ENCODE measurements around the gene SPECC1. TPM values are rescaled to one million over a fixed set of nuclear protein-coding genes. Genes with fewer than 3 reads are reported as not detected.

SPECC1 gene
- total RNA-seq, 1 donor from 2014 or later = 76.4 TPM

DNA sequence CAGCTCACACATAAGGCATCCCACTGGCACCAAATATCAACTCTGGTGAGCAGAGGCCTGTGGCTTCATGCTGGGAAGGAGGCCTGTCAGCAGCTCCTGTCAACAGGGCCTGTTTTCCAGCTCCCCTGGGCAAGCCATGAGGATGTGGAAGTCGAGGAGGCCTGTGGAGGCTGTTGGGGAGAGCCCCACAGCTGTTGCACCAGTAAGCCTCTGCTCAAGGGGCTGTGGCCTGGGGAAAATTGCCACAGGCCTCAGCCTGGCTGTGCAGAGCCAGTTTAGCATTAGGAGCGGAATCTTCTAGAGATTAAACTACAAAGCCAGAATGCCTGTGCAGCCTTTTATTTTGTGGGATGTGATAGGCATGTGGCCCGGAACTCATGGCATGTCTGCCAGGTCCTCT, 202.1 kb downstream of the SPECC1 start:
- no peaks in the 10 kb centered on the region for H3K27me3 ChIP-seq
- no peaks in the 10 kb centered on the region for H3K9me3 ChIP-seq
- no peak overlapping the region for H3K27ac ChIP-seq
- TF ChIP-seq, protein P1, sequence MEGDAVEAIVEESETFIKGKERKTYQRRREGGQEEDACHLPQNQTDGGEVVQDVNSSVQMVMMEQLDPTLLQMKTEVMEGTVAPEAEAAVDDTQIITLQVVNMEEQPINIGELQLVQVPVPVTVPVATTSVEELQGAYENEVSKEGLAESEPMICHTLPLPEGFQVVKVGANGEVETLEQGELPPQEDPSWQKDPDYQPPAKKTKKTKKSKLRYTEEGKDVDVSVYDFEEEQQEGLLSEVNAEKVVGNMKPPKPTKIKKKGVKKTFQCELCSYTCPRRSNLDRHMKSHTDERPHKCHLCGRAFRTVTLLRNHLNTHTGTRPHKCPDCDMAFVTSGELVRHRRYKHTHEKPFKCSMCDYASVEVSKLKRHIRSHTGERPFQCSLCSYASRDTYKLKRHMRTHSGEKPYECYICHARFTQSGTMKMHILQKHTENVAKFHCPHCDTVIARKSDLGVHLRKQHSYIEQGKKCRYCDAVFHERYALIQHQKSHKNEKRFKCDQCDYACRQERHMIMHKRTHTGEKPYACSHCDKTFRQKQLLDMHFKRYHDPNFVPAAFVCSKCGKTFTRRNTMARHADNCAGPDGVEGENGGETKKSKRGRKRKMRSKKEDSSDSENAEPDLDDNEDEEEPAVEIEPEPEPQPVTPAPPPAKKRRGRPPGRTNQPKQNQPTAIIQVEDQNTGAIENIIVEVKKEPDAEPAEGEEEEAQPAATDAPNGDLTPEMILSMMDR (IDR thresholded peaks at IDR 0.05) = no peak
- peaks cover 0 to 5% of the 10 kb centered on the region in 2 donors for H3K36me3 ChIP-seq
- intact Hi-C loops (cut with DNase I) = no loop called here
- H3K4me3 ChIP-seq = no peak overlapping the region
- no peak for DNase-seq (ENCODE audit: low spot score in 2 of 2)
- H3K4me1 ChIP-seq = peaks cover 9 to 32% of the 10 kb centered on the region in 2 donors

DNA sequence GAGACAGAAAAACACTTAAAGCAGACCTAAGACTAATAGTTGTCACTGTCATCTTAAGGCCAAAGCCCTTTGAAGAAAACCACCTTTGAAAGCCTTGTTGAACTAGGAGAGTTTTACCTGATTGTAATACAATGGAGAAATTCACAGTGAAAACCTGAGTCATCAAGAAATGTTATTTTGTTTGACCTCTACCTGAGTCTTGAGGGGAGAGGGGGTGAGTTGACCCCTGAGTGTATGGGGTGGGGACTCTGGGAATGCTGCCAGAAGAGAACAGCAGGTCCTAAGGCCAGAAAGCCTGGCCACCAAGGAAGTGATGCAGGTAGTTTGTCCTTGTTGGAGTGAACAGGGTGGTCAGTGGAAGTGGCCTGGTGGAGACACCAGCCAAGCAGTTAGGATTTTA, 204.3 kb downstream of the SPECC1 start:
- H3K36me3 ChIP-seq = peaks cover 0 to 5% of the 10 kb centered on the region in 2 donors
- H3K4me3 ChIP-seq = no peak overlapping the region
- peaks cover 0 to 18% of the 10 kb centered on the region in 2 donors for H3K4me1 ChIP-seq
- no peaks in the 10 kb centered on the region for H3K27me3 ChIP-seq
- TF ChIP-seq, protein P1 (IDR thresholded peaks at IDR 0.05) = no peak
- DNase-seq (ENCODE audit: low spot score in 2 of 2) = no peak
- intact Hi-C loops (cut with DNase I) = no loop called here
- H3K9me3 ChIP-seq = no peaks in the 10 kb centered on the region
- H3K27ac ChIP-seq = no peak overlapping the region

DNA sequence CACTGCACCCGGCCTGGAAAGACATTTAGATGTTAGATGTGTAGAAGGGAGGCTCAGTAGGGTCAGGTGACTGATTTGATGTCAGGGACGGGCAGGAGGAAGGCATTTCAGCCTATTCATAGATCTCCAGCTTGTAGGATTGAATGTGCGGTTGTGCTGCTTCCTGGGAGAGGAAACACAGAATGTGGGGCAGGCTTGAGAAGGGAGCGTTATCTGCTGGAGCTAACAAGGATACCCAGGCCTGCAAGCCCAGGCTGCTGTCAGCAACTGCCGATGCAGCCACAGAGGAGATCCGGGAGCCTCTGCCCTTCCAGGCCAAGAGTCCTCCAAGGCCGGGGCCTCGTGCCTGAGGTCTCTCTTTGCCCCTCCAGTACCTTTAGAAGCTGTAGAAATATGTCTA, 205.6 kb downstream of the SPECC1 start:
- no peak overlapping the region for H3K27ac ChIP-seq
- intact Hi-C loops (cut with DNase I) = no loop called here
- peaks cover 0 to 5% of the 10 kb centered on the region in 2 donors for H3K36me3 ChIP-seq
- peaks cover 0 to 8% of the 10 kb centered on the region in 2 donors for H3K4me1 ChIP-seq
- DNase-seq (ENCODE audit: low spot score in 2 of 2) = no peak
- peaks cover 0 to 4% of the 10 kb centered on the region in 2 donors for H3K9me3 ChIP-seq
- no peak overlapping the region for H3K4me3 ChIP-seq
- TF ChIP-seq, protein P1 (IDR thresholded peaks at IDR 0.05) = no peak
- H3K27me3 ChIP-seq = no peaks in the 10 kb centered on the region

DNA sequence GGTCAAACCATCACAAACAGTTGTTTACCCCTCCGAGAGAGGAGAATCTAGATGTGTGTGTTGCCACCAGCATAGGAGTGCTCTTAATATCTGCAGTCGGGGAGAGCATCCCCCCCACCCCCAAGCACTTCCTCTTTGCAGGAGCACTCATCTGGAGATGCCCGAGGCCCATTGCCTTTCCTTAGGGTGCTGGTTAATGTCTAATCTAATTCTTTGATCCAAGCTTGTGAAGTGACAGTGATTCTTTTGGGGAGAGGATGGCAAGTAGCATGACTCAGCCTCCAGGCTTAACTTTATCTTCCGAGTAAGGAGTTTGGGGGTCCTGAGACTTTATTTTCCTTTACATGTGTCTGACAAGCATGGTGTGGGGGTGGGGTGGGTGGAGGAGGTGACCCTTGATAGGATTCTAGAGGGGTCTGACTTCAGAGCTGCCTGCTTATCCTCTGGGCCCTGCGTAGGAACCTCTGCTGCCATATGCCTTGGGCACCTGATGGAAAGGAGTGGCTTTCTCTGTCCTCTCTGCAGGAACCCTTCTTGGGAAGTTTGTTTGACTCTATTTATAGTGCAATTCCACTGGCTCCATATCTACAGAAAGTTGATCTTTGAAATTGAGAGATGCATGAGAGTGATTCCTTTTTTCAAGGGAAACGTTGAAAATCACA, 207.1 kb downstream of the SPECC1 start:
- TF ChIP-seq, protein P1 (IDR thresholded peaks at IDR 0.05) = no peak
- Histone ChIP-seq H3K9me3 (peaks cover 0 to 8% of the 10 kb centered on the region in 2 donors), H3K27ac (no peak overlapping the region), H3K4me1 (no peaks in the 10 kb centered on the region), H3K4me3 (no peak overlapping the region), H3K27me3 (no peaks in the 10 kb centered on the region), H3K36me3 (no peaks in the 10 kb centered on the region)
- DNase-seq (ENCODE audit: low spot score in 2 of 2) = no peak
- intact Hi-C loops (cut with DNase I) = no loop called here

DNA sequence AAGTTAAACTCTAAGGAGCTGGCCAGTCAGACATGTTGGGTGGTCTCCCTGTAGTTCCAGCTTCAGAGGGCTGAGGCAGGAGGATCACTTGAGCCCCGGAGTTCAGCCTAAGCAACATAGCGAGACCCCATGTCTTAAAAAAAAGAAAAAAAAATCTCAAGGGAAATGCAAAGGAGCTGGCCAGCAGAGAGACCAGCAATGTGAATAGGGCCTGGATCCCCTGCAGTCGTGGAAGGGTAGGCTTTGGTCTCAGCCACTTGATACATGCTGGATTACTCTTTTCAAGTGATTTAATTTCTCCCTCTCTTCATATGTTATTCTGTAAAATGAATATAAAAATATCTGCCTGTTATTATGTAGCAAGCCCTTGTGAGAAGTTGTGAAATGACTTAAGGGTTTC, 207.7 kb downstream of the SPECC1 start:
- Histone ChIP-seq H3K36me3 (no peaks in the 10 kb centered on the region), H3K4me3 (no peak overlapping the region), H3K27ac (no peak overlapping the region), H3K4me1 (no peaks in the 10 kb centered on the region), H3K27me3 (no peaks in the 10 kb centered on the region), H3K9me3 (peaks cover 0 to 8% of the 10 kb centered on the region in 2 donors)
- TF ChIP-seq, protein P1 (IDR thresholded peaks at IDR 0.05) = no peak
- intact Hi-C loops (cut with DNase I) = no loop called here
- no peak for DNase-seq (ENCODE audit: low spot score in 2 of 2)

Data from ascending aorta (tissue), 2 donors.